GM12872 (cell line): ENCODE measurements around the gene TARBP1.

ENCODE experiments used
- CTCF ChIP-seq: IDR thresholded peaks from 3 replicates; pipeline ENCODE4 v1.5.1; 2011; ENCODE audit warnings: low read depth, mild to moderate bottlenecking, low read length, moderate library complexity; ENCODE audit not compliant: insufficient read depth

Gene TARBP1

DNA sequence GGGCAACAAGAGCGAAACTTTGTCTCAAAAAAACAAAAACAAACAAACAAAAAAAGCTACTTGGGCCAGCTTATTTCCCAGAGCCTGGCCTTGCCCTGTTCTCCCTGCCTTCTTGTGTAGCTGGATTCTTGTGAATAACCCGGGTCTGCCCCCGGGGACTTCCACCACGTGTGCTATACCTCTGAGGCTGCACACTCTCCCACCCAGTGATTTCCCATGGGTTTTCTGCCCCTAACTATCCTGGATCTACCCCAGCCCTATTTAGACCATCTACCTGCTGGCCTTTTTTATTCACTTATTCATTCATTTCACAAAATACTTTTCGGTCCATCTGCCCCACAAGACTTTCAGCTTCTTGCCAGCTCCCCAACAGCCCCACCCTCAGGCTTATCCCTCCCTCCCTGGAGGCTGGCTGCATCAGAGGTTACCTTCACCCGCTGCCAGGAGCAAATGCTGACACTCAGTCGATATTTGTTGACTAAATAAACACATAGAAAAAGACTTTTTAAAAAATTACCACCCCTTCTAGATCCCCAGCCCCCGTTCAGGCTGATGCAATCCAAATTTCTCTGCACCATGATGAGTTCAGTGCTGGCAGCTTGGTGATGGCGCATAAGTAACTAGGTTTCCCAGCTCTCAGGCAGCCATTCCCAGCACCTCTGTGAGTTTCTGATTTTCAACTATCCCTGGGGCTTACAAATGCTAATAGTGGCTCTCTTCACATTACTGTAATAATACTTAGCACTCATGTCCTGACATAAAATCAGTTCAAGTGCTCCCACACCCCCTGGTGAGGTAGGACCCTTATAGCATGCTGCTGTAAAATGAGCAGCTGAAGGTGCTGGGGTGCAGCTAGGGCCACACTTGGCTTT, 30.7 kb upstream of the TARBP1 start:
- no peak for TF ChIP-seq CTCF

DNA sequence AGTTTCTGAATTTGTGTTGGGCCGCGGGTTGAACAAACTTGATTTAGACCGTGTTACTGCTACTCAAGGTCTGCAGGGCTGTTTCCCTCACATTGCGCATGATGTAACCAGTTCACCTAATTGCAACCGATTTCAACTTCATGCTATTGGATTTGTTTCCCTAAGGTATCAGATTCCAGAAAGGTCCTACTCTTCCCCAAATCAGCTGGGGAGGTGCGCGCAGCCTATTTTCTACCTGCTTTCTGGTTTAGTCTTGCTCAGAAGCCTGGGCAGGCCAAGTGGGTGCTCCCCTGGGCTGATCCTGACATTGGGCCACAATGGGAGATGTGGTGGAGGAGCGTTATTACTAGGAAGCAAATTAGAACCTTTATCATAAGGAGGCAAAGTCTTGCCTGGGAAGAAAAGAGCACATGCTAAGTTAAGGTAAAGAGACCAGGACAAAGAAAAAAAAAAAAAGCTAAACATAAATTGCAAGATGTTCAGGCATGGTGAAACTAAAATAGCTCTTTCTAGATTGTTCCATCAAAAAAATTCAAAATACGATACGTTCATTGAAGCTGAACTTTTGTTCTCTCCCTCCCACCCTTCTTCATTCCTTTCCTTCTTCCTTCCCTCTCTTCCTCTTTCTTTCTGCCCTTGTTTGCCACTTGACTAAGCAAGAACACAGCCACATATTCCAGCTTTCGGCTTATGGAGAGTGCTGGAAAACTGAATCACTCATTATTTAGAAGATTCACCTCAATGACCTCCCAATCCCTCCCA, 28.8 kb upstream of the TARBP1 start:
- no peak for TF ChIP-seq CTCF

DNA sequence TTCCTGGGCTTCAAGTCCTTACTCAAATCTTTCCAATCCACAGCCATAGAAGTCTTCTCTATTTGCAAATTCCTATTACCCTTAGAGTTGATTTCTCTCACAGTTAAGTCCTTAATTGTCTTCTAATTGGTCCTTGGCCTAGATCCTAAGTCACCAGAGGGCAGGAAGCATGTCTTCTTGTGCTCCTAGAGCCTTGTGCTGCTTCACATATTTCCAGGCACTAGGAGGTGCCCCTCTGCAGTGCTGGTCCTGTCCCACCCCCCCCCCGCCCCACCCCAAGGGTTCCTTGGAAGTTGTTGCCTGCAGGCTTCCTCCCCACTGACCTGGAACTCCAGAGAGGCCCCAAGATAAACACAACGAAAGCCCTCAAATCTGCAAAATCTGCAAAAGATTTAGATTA, 28.1 kb upstream of the TARBP1 start:
- TF ChIP-seq CTCF = no peak

DNA sequence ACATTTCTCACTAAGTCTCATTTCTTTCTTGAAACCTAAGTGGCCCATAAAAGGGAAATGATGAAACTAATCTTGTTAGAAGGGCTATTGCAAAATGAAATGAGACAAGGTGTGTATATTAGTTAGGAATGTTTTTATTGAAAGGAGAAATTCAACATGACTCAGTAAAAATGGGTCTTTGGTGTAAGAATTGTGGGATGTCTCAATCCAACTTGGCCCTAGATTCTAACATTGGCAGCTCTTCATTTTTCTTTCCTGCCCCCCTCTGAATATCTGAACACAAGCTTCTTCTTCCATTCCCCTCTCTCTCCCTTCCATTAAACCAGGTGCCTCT, 26.8 kb upstream of the TARBP1 start:
- no peak for TF ChIP-seq CTCF

GRCh38 chr1:234504969-234505768, 26.2 kb upstream of the TARBP1 start:
- no peak for TF ChIP-seq CTCF

- no peak for TF ChIP-seq CTCF
Observed at GRCh38 chr1:234503193-234504050, 24.4 kb upstream of the TARBP1 start.
